Mesothelial cell of epicardium (in vitro differentiated cells): ENCODE results near the gene SPDYC. TPM values are rescaled to one million over a fixed set of nuclear protein-coding genes. Genes with fewer than 3 reads are reported as not detected.

ENCODE experiments used
- DNase-seq, 2 experiments: peaks; one replicate each; pipeline ENCODE4 v3.0.0; 2021; ENCODE audit warnings: low spot score in 2 of 2; ENCODE audit not compliant: unreplicated experiment in 2 of 2
- H3K27ac Mint-ChIP-seq: 2 replicates; pipeline ENCODE4 v1.8.0; 2021; ENCODE audit warnings: mixed read lengths
- H3K27me3 Mint-ChIP-seq: 2 replicates; pipeline ENCODE4 v1.8.0; 2021; ENCODE audit warnings: low read depth, mixed read lengths
- H3K36me3 Mint-ChIP-seq: 2 replicates; pipeline ENCODE4 v1.8.0; 2021; ENCODE audit warnings: mixed read lengths
- H3K4me1 Mint-ChIP-seq: 2 replicates; pipeline ENCODE4 v1.8.0; 2021; ENCODE audit warnings: mixed read lengths
- H3K4me3 Mint-ChIP-seq: 2 replicates; pipeline ENCODE4 v1.8.0; 2021; ENCODE audit warnings: mild to moderate bottlenecking, moderate library complexity, mixed read lengths
- H3K9me3 Mint-ChIP-seq: 2 replicates; pipeline ENCODE4 v1.8.0; 2021; ENCODE audit warnings: mixed read lengths
- CTCF ChIP-seq: fragments of 200-600 bp; sonication (generic); IDR thresholded peaks from one replicate; pipeline ENCODE4 v1.5.0; 2021; ENCODE audit warnings: antibody characterized with exemption; ENCODE audit not compliant: unreplicated experiment
- total RNA-seq: library from RNA; stranded (reverse); gene quantifications from 3 replicates; pipeline ENCODE4 v1.2.1, GENCODE V29; 2021

The SPDYC gene
- total RNA-seq, 1 donor from 2014 or later = not detected

- Mint-ChIP-seq H3K4me1 (peaks cover 18% of the 10 kb centered on the region), H3K27ac (peak overlapping the region; percentile 95), H3K4me3 (peak overlapping the region; percentile 36), H3K9me3 (no peaks in the 10 kb centered on the region), H3K27me3 (peaks cover 14% of the 10 kb centered on the region), H3K36me3 (no peaks in the 10 kb centered on the region)
- peak in 1 of 2 experiments; percentile 67 for DNase-seq
- no peak for TF ChIP-seq CTCF
Observed at GRCh38 chr11:65150509-65151299, 19.3 kb upstream of the SPDYC start.

GRCh38 chr11:65151331-65151899, 18.6 kb upstream of the SPDYC start:
- Mint-ChIP-seq H3K27ac (peak overlapping the region; percentile 95), H3K4me1 (peaks cover 18% of the 10 kb centered on the region), H3K27me3 (peaks cover 10% of the 10 kb centered on the region), H3K4me3 (no peak overlapping the region), H3K9me3 (no peaks in the 10 kb centered on the region), H3K36me3 (no peaks in the 10 kb centered on the region)
- no peak for TF ChIP-seq CTCF
- DNase-seq = no peak

GRCh38 chr11:65152122-65152521, 17.9 kb upstream of the SPDYC start:
- Mint-ChIP-seq H3K4me3 (no peak overlapping the region), H3K27me3 (peaks cover 10% of the 10 kb centered on the region), H3K27ac (peak overlapping the region; percentile 16), H3K4me1 (peaks cover 18% of the 10 kb centered on the region), H3K36me3 (no peaks in the 10 kb centered on the region), H3K9me3 (no peaks in the 10 kb centered on the region)
- no peak for TF ChIP-seq CTCF
- no peak for DNase-seq

- Mint-ChIP-seq H3K4me1 (peaks cover 2% of the 10 kb centered on the region), H3K4me3 (no peak overlapping the region), H3K27ac (no peak overlapping the region), H3K9me3 (no peaks in the 10 kb centered on the region), H3K27me3 (peaks cover 13% of the 10 kb centered on the region), H3K36me3 (no peaks in the 10 kb centered on the region)
- DNase-seq = no peak
- no peak for TF ChIP-seq CTCF
Observed at GRCh38 chr11:65156256-65156655, 13.8 kb upstream of the SPDYC start.

- no peak for TF ChIP-seq CTCF
Observed at GRCh38 chr11:65156926-65157325, 13.1 kb upstream of the SPDYC start.

More at GRCh38 chr11:65156926-65157325, 13.1 kb upstream of the SPDYC start:
- Mint-ChIP-seq H3K4me1 (no peaks in the 10 kb centered on the region), H3K27ac (no peak overlapping the region), H3K9me3 (no peaks in the 10 kb centered on the region), H3K27me3 (peaks cover 11% of the 10 kb centered on the region), H3K4me3 (no peak overlapping the region), H3K36me3 (no peaks in the 10 kb centered on the region)
- DNase-seq = no peak
